Inflammatory macrophage treated with lipopolysaccharide for 1 hour (primary cell): ENCODE data around the gene NOP58.
"Not testable (repeated sequence)": the region's sequence is repeated elsewhere in the genome, so short reads cannot be mapped to it uniquely, and the experiment has no call there.

Experiments used
- DNase-seq, 2 donors: peaks; one replicate each; pipeline ENCODE4 v3.0.0-alpha.2; 2020 to 2022

NOP58 gene

GRCh38 chr2:202265467-202266277 lies at the start of gene NOP58:
Gene NOP58, plus strand, starts transcription at chr2:202265763. Its CDS starts 179 bp downstream, at chr2:202265942.
- peak; percentile 95 to 97 for DNase-seq

GRCh38 chr2:202221873-202222272 lies 43.7 kb upstream of the NOP58 start:
- DNase-seq: no peak

- peak; percentile 53 to 58 for DNase-seq
These were observed 27.8 kb upstream of the NOP58 start for GRCh38 chr2:202237787-202238233.

- peak; percentile 80 to 92 for DNase-seq
These were observed 27.0 kb upstream of the NOP58 start, which contains the start of gene SUMO1 for GRCh38 chr2:202238234-202239197. Gene SUMO1, minus strand, starts transcription at chr2:202238597. Its CDS starts 146 bp downstream, at chr2:202238451.

- DNase-seq: not testable (repeated sequence)
These were observed 17.9 kb upstream of the NOP58 start for GRCh38 chr2:202247710-202248109.

GRCh38 chr2:202249521-202250253 lies 15.9 kb upstream of the NOP58 start:
- no peak for DNase-seq

- DNase-seq: no peak
These were observed 14.1 kb upstream of the NOP58 start for GRCh38 chr2:202251494-202251893.

GRCh38 chr2:202261531-202261930 lies 4.0 kb upstream of the NOP58 start:
- DNase-seq: no peak

- peak in 1 of 2 donors; percentile 12 for DNase-seq
These were observed 1.9 kb downstream of the NOP58 start for GRCh38 chr2:202267495-202267894.

GRCh38 chr2:202269585-202269984 lies 4.0 kb downstream of the NOP58 start:
- DNase-seq: no peak

GRCh38 chr2:202270487-202270886 lies 4.9 kb downstream of the NOP58 start:
- no peak for DNase-seq

- peak; percentile 9 to 69 for DNase-seq
These were observed 10.6 kb downstream of the NOP58 start for GRCh38 chr2:202276078-202276720.

GRCh38 chr2:202278036-202278760 lies 12.6 kb downstream of the NOP58 start:
- peak; percentile 30 to 47 for DNase-seq

- peak; percentile 30 to 49 for DNase-seq
These were observed 13.4 kb downstream of the NOP58 start for GRCh38 chr2:202278944-202279343.

- DNase-seq: no peak
These were observed 21.0 kb downstream of the NOP58 start for GRCh38 chr2:202286595-202286994.

- no peak for DNase-seq
These were observed 24.0 kb downstream of the NOP58 start for GRCh38 chr2:202289394-202290204.

GRCh38 chr2:202290316-202290715 lies 24.8 kb downstream of the NOP58 start:
- peak in 1 of 2 donors; percentile 11 for DNase-seq

GRCh38 chr2:202290970-202291369 lies 25.4 kb downstream of the NOP58 start:
- no peak for DNase-seq

GRCh38 chr2:202299712-202300111 lies 34.1 kb downstream of the NOP58 start:
- DNase-seq: no peak

GRCh38 chr2:202306034-202306433 lies 40.5 kb downstream of the NOP58 start:
- DNase-seq: no peak
